ENCODE results near the gene BHLHA9.

The BHLHA9 gene

DNA sequence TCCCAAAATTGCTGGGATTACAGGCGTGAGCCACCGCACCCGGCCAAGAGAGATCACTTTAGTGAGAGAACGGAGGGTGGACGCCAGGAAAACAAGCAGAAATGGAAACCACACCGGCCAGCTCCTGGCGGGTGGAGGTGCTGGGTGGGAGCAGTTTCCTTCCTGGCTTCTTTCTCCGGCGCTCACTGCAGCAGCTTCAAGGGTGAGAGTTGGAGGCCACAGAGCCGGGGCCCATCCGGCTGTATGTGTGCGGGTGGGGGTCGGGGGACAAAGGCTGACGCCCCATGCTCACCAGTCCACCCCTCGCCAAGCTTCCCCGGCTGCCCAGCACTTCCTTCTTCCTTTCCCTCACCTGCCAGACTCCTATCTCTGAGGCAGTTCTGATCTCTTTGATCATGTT lies 13.5 kb upstream of the BHLHA9 start:
- no peak for DNase-seq (ENCODE audit: low read depth)

DNA sequence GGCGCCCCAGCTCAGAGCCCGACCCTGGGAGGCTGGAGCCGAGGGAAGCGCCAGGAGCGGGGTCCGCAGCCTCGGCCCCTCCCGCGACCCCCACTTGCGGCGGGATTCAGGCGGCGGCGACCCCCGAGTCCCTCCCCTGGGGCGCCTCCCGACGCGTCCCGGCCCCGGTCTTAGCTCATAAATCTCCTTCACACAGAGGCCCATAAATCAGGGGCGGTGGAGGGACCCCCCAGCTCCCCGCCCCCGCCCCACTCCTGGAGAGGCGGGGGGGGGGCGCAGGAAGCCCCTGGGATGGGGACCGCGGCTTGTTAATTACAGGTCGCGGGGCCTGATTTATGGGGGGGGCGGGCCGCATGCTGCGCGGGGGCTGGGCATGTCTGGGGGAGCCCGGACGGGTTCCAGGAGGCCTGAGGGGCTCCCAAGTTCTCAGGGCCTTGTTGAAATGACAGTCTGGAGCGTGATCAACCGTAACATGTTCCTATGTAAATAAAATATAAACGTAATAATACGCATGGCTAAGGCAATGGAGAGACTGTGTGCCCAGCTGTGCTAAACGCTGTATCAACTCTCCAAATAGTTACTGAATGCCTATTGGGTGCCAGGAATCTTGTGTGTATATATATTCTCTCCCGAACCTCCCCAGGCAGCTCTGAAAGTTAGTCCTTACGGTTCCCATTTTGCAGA lies 10.0 kb upstream of the BHLHA9 start:
- no peak for DNase-seq (ENCODE audit: low read depth)

DNA sequence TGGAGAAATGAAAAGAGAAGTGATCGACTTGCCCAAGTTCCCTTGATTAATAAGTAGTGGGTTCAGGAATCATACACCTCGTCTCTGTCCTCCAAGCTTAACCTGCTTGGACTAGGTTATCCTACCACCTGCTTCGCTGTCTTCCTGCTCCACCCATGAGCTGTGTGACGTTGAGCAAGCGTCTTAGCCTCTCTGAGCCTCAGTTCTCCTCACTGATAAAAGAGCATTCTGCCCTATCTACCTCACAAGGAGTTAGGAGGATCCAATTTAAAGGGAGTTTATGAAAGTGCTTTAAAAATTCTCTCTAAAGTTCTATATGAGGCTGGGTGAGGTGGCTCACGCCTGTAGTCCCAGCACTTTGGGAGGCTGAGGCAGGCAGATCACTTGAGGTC lies 9.5 kb upstream of the BHLHA9 start:
- DNase-seq (ENCODE audit: low read depth): no peak

DNA sequence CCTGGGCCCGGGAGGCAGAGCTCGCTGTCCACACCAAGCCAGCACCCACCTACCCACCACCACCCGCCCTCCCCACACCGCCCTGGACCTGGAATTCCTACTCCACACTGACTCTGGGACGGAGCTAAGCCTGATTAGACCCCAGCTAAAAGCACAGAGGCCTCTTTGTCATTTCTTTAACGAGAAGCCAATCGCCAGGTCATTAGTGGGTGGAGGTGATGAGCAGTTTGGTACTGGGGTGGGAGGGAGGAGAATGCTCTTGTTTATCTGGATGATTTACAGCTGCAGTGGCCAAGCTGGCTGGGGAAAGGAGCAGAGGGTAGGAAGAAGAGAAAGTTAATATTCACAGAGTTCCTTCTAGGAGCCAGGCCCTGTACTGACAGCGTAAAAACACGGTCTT lies 6.0 kb upstream of the BHLHA9 start:
- no peak for DNase-seq (ENCODE audit: low read depth)

DNA sequence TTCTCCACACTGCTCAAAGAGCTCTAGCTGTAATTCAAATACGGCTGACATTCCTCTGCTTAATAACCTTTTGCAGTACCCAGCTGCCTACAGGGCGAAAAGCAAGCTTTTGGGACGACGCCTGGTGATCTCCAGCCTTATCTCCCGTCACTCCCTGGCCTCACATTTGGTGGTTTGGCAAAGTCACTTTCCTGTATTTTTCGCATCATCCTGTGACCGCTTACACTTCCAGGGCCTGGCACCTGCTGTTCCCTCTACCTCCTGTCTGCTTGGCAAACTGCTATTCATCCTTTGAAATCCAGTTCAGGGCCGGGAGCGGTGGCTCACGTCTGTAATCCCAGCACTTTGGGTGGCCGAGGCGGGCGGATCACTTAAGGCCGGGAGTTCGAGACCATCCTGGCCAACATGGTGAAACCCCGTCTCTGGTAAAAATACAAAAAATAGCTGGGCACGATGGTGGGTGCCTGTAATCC lies 2.7 kb upstream of the BHLHA9 start:
- DNase-seq (ENCODE audit: low read depth): no peak

DNA sequence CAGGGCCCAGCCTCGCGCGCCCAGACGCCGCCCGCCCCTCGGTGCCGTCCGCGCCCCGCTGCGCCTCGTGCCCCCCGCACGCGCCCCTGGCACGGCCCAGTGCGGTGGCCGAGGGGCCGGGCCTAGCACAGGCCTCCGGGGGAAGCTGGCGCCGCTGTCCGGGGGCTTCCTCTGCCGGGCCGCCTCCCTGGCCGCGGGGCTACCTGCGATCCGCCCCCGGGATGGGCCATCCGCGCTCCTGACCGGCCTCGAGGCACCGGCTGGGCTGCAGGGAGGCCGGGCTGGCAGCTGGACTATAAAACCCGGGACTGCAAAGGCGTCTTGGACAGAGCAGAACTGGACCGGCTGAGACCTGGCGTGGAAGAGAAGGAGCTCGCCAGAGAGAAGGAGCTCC lies 783 bp downstream of the BHLHA9 start:
- DNase-seq (ENCODE audit: low read depth): no peak

DNA sequence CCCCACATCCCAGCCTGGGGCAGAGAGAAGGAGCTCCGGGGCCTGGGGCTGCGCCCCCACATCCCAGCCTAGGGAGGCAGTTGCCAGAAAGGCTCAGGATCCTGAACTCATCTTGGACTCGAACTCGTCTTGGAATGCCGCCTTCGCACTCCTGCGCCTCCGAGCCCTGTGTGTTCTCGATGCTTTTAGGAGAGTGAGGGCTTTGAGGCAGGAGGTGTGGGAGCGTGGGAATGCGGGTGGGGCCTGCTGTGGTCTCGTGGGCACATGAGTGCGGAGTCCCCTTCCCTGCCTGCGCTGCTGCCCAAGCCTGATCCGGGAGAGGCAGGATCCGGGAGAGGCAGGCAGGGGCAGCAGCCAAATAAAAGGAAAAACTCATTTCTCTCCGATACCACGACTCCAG lies 1.2 kb downstream of the BHLHA9 start:
- no peak for DNase-seq (ENCODE audit: low read depth)

DNA sequence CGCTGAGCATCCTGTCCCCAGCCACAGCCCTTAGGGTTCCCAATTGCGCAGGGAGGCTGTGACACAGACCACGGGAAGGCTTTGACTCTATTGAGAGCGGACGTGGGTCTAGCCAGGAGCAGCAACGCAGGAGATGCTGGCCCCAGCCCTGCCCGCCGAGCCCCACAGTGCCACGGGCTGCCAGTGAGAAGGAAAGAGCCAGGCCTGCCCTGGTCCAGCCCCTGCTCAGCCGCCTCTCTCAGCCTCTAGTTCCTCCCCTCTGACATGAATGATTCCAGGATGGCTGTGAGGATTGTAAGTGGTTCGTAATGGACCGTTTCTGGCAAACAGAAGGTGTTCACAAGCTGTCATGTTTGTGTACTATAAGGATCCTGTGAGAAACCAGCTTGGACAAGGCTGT lies 2.5 kb downstream of the BHLHA9 start:
- no peak for DNase-seq (ENCODE audit: low read depth)

DNA sequence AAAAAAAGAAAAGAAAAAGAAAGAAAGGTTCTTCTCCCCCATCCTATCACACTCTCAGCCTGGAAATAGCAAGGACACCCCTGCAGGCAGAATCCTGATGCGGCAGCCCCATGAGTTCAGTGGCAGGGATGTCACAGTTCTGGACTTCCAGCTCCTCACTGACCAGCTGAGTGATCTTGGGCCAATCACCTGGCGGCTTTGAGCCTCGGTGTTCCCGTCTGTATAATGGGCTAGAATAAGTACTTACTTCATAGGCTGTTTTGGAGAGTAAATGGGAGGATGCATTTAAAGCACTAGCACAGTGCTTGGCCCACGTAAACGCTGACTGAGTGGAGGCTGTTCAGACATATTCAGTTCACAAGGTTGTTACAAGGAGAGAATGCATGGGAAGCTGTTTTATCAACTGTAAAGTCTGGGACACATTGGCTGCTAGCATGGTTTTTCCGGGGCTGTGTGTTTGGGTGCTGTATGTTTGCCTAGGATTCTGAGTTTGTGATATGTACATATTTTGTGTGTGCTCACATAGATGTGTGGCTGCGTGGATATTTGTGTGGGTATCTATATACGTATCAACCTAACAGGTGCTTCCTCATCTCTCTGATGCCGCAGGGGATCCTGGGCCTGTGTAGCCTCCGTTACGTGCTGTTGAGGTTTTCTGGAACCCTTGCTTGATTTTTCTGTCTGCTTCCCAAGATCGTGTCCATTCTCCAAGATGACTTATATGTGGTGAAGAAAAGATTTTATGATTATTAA lies 3.4 kb downstream of the BHLHA9 start:
- DNase-seq (ENCODE audit: low read depth): no peak

DNA sequence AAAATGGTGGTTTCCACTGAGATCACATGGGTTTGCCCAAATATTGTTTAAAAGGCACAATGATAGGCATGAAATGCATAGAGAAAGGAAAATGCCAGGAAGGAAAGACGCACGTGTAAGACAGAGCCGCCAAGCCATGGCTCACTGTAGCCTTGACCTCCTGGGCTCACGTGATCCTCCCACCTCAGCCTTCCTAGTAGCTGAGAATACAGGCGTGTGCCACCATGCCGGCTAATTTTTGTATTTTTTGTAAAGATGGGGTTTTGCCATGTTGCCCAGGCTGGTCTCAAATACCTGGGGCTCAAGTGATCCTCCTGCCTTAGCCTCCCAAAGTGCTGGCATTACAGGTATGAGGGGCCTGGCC lies 4.0 kb downstream of the BHLHA9 start:
- DNase-seq (ENCODE audit: low read depth): no peak

DNA sequence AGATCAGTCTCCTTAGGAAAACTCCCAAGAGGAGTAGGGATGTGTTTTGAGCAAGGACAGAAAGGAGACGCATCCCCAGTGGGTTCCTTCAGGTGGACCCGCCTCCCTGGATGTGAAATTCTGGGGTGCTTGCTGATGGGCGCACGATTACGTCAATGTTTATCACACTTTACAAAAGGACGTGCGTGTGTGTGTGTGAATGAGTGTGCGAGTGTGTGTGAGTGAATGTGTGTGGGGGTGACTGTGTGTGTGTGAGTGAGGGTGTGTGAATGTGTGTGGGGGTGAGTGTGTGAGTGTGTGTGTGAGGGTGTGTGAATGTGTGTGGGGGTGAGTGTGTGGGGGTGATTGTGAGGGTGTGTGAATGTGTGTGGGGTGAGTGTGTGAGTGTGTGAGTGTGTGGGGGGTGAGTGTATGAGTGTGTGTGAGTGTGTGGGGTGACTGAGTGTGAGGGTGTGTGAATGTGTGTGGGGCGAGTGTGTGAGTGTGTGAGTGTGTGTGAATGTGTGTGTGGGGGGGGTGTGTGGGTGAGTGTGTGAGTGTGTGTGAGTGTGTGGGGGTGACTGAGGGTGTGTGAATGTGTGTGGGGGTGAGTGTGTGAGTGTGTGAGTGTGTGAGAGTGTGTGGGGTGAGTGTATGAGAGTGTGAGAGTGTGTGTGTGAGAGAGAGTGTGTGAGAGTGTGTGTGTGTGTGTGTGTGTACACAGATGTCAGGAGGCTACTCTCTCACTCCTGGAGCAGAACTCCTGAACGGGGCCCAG lies 5.1 kb downstream of the BHLHA9 start:
- no peak for DNase-seq (ENCODE audit: low read depth)

DNA sequence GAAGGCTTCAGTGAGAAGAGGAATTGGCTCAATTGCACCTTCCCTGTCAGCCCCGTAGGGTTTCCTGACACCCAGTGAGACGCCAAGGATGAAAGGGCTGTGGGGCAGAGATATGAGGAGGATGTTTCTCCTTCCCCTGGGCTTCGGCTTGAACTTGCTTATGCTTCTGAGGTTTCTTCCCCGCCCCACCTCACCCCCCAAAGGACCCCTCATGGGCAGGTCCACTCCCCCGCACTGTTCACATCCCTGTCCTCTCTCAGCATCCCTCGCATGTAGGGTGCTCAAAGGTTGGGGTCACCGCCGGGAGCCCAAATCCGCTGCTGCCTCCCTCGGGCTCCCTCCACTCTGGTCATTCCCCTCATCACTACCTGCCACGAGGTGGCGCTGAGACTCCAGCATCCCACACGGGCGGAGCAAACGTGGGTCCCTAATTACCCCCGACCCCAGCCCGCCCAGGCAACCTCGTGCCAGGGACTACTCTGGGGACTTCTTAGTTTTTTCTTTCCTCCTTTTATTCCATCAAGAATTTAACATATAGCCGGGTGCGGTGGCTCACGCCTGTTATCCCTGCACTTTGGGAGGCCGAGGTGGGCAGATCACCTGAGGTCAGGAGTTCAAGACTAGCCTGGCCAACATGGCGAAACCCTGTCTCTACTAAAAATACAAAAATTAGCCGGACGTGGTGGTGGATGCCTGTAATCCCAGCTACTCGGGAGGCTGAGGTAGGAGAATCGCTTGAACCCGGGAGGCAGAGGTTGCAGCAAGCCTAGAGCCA lies 5.9 kb downstream of the BHLHA9 start:
- DNase-seq (ENCODE audit: low read depth): no peak

DNA sequence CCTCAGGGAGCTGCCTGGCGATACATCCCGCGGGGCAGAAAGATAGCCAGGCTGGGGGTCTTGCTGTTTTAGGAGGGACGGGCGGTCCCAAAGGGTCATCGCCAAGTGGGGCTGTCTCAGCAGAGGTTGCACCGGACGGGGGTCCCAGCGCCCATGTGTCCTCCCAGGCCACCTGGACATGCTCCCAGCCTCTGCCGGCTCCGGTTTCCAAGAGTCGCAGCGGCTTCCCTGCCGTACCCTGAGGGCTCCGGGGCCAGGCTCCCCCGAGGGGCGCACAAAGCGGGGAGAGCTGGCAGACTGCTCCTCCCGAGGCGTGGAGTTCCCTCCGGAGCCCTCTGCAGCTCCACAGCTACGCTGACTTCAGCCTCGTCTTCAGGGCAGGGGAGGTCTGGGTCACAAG lies 10.4 kb downstream of the BHLHA9 start:
- no peak for DNase-seq (ENCODE audit: low read depth)

DNA sequence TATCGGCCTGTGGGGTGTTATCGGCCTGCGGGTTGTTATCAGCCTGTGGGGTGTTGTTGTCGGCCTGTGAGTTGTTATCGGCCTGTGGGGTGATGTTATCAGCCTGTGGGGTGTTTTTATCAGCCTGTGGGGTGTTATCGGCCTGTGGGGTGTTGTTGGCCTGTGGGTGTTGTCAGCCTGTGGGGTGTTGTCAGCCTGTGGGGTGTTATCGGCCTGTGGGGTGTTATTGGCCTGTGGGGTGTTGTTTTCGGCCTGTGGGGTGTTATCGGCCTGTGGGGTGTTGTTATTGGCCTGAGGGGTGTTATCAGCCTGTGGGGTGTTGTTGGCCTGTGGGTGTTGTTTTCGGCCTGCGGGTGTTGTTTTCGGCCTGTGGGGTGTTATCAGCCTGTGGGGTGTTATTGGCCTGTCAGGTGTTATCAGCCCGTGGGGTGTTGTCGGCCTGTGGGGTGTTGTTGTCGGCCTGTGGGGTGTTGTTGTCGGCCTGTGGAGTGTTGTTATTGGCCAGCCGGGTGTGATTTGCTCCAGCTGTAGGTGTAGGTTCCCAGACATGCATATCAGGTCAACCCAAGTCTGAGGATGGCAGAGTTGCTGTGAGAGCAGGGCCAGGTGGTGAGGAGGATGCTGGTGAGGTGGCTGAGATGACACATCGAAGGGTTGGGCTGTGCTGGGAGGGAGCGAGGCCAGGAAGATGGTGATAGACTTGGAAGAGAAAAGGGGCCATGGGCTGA lies 16.3 kb downstream of the BHLHA9 start:
- DNase-seq (ENCODE audit: low read depth): no peak

DNA sequence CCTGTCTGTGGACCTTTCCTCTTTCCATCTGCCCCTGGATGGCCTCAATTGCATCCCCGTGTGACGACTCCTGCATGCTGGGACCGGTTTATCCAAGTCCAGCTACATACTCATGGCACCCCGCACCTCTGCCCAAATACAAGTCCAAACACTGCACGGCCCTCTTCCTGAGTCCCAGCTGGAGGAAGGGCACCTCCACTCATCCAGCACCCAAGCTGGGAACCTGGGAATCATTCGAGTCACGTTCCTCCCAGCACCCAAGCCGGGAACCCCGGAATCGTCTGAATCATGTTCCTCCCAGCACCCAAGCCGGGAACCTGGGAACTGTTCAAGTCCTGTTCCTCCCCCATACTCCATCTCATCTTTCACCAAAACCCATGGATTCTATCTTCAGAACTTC lies 19.5 kb downstream of the BHLHA9 start:
- no peak for DNase-seq (ENCODE audit: low read depth)

DNA sequence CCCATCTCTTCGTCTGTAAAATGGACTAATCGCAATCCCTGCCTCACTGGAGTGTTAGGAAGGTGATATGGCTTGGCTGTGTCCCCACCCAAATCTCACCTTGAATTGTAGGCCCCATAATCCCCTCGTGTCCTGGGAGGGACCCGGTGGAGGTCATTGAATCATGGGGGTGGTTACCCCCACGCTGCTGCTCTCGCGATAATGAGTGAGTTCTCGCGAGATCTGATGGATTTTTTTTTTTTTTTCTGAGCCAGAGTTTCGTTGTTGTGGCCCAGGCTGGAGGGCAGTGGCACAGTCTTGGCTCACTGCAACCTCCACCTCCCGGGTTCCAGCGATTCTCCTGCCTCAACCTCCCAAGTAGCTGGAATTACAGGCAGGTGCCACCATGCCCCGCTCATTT lies 20.4 kb downstream of the BHLHA9 start:
- DNase-seq (ENCODE audit: low read depth): no peak

DNA sequence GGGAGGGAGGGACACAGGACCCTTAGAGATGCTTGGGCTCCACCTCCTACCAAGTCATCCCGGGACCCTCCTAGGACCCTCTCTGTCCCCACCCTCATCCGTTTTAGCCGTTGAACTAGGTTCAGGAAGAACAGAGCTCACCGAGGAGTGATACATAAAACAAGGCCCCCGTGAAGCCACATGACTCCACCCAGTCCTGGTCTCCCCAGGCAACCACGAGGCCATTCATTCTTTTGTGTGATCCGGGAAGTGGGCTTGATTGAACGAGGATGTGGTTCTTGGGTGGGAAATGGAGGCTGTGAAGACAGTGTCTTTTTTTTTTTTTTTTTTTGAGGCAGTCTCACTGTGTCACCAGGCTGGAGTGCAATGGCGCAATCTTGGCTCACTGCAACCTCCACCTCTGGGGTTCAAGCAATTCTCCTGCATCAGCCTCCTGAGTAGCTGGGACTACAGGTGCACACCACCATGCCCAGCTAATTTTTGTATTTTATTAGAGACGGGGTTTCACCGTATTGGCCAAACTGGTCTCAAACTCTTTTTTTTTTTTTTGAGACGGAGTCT lies 24.0 kb downstream of the BHLHA9 start:
- DNase-seq (ENCODE audit: low read depth): no peak

DNA sequence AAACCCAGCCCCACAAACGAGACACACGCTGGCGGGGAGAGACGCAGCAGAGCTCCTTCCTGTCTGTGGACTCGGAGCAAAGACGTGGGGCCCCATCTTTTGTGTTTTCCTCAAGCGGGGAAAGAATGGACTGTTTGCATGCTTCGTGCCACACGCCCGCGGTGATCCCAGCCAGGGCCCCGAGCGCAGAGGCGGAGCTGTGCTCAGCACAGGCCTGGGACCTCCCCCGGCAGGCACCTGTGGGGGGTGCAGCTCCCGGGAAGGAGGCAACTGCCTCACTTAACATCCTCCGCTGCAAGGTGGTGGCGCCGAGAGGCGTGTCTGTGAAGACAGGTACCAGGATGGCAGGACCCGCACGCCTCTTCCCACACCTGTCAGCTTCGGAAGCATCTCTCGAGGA lies 28.4 kb downstream of the BHLHA9 start:
- DNase-seq (ENCODE audit: low read depth): no peak

DNA sequence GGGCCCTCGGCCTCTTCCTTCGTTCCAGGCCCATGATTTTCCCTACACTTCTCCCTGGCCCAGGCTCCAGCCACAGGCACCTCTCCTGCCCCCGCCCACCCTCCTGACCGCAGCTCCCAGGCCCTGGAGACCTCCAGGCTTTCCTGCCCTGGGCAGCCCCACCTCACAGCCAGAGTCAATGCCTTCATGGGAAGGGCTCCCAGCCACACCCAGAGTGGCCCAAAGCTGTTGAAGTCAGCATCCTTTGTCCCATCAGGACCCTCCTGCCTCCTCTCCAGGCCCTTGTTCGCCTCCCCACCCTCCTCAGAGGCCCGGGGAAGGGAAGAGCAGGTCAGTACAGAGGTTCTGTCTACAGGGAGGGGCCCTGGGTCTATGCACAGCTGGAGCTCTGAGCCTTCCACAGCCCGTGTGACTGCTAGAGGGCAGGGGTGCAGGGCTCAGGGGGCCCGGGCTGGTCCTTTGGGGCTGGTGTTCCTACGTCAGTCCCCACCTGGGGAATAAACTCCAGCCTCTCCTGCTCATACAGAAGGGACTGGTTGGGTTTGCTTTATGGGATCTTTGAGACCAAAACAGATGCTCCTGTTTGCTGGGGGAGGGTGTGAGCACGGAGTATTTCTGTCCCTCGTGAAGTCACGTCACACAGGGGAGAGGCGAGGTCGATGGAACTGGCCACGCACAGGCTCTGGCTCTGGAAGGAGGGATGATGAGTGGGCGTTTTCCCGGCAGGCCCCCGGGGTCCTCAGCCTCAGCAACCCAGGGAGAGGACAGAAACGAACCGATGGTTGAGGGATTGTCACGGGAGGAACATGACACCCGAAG lies 29.5 kb downstream of the BHLHA9 start:
- no peak for DNase-seq (ENCODE audit: low read depth)

DNA sequence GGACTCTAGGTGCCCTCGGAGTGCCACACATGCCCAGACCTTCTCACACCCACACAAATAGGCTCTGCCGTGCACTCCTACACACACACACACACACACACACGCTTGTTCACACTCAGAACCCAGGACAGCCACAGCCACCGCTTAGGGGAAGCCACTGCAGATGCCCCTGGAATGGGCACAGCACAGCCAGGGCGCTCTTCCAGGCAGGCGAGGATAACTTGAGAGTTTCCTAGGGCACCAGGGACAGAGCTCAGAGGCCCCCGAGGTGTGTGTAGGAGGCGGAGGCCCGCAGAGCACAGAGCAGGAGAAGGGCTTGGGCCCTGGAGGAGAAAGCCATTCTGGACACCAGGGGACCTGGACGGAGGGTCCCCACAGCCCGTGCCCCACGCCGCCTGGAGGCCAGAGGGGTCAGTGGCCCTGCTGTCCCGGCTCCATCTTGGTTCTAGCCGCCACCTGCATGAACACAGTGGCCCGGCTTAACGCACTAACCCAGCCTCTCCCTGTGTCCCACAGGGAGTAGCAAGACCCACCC lies 30.2 kb downstream of the BHLHA9 start:
- no peak for DNase-seq (ENCODE audit: low read depth)
